ENCODE results near the gene RC3H2.

Gene RC3H2

DNA sequence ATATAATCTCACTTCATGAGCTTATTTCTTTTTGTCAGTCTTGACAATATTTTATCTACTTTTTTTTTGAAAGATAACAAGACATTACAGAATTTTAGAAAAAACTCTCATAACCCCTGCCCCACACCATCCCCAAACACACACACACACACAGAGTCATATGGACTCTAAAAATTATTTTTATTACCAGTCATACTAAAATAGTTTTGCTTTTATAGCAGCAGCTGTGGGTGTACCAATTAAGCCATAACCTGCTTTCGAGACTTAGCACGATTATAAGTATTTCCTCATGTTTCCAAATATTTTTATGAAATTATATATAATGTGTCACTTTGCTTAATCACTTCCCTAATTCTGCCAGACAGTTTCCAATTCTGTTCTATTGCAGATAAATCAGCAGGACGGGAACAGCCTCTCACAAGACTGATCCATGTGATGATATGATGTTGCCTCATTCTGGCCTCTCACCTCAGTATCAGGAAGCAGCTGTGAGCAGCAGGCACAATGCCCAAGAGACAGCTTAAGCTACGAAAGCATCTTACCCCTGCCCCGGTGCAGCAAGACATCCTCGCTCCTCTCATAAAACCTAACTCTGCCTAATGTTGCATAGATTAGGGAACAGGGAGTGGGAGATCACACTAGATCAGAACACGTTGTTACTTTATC lies 83.7 kb downstream of the RC3H2 start:
- POLR2A ChIA-PET, result no interaction called here
- DNase-seq (ENCODE audit: low read depth, low spot score), result no peak
- TF ChIP-seq, protein P1, sequence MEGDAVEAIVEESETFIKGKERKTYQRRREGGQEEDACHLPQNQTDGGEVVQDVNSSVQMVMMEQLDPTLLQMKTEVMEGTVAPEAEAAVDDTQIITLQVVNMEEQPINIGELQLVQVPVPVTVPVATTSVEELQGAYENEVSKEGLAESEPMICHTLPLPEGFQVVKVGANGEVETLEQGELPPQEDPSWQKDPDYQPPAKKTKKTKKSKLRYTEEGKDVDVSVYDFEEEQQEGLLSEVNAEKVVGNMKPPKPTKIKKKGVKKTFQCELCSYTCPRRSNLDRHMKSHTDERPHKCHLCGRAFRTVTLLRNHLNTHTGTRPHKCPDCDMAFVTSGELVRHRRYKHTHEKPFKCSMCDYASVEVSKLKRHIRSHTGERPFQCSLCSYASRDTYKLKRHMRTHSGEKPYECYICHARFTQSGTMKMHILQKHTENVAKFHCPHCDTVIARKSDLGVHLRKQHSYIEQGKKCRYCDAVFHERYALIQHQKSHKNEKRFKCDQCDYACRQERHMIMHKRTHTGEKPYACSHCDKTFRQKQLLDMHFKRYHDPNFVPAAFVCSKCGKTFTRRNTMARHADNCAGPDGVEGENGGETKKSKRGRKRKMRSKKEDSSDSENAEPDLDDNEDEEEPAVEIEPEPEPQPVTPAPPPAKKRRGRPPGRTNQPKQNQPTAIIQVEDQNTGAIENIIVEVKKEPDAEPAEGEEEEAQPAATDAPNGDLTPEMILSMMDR (IDR thresholded peaks at IDR 0.05; ENCODE audit: insufficient read depth, low read length, missing control alignments), result no peak
- no peak overlapping the region for H3K4me3 ChIP-seq (ENCODE audit: low read depth, low read length)
- CTCF ChIA-PET, result interaction anchor here (1.5 to 17.8 kb wide), 2 partner anchors 10 to 359 kb away, joined by 8 to 242 read pairs; no protein-coding TSS in a partner anchor

GRCh38 chr9:122820490-122820845 lies 84.7 kb downstream of the RC3H2 start:
- CTCF ChIA-PET, result interaction anchor here (0.8 to 17.8 kb wide), 5 partner anchors 9 to 721 kb away, joined by 3 to 242 read pairs (median 8); no protein-coding TSS in a partner anchor
- TF ChIP-seq, protein P1 (IDR thresholded peaks at IDR 0.05; ENCODE audit: insufficient read depth, low read length, missing control alignments), result no peak

GRCh38 chr9:122819791-122820489 lies 85.2 kb downstream of the RC3H2 start:
- H3K4me3 ChIP-seq (ENCODE audit: low read depth, low read length), result no peak overlapping the region
- ChIA-PET CTCF (interaction anchor here (0.6 to 17.8 kb wide), 7 partner anchors 10 to 725 kb away, joined by 3 to 242 read pairs (median 3); no protein-coding TSS in a partner anchor), POLR2A (no interaction called here)
- TF ChIP-seq, protein P1 (IDR thresholded peaks at IDR 0.05; ENCODE audit: insufficient read depth, low read length, missing control alignments), result no peak
- DNase-seq (ENCODE audit: low read depth, low spot score), result no peak

More at GRCh38 chr9:122820490-122820845, 84.7 kb downstream of the RC3H2 start:
- POLR2A ChIA-PET, result no interaction called here
- DNase-seq (ENCODE audit: low read depth, low spot score), result no peak
- H3K4me3 ChIP-seq (ENCODE audit: low read depth, low read length), result no peak overlapping the region

DNA sequence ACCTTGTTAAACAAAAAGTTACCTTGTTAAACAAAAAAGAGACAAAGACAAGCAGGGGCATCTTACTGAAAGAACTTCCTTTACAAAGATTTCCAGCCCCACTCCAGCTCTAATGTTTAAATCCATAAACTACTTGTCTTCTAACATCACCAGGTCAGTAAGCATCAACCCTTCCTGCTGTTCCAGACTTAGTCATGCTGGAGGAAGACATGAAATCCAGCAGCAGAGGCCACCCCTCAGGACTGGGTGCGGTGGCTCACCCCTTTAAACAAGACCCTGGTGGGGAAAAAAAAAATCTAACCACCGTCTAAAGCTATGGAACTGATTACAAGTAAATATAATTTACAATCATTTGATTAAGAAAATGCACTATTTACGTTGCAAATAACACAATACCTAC lies 85.8 kb downstream of the RC3H2 start:
- DNase-seq (ENCODE audit: low read depth, low spot score), result no peak
- H3K4me3 ChIP-seq (ENCODE audit: low read depth, low read length), result no peak overlapping the region
- ChIA-PET CTCF (interaction anchor here (0.6 to 17.8 kb wide), 7 partner anchors 9 to 725 kb away, joined by 3 to 242 read pairs (median 3); no protein-coding TSS in a partner anchor), POLR2A (no interaction called here)
- TF ChIP-seq, protein P1 (IDR thresholded peaks at IDR 0.05; ENCODE audit: insufficient read depth, low read length, missing control alignments), result no peak

GRCh38 chr9:122816163-122816867 lies 88.8 kb downstream of the RC3H2 start:
- H3K4me3 ChIP-seq (ENCODE audit: low read depth, low read length), result no peak overlapping the region
- no peak for DNase-seq (ENCODE audit: low read depth, low spot score)
- TF ChIP-seq, protein P1 (IDR thresholded peaks at IDR 0.05; ENCODE audit: insufficient read depth, low read length, missing control alignments), result no peak
- ChIA-PET POLR2A (no interaction called here), CTCF (interaction anchor here (0.6 to 17.8 kb wide), 4 partner anchors 9 to 718 kb away, joined by 3 to 242 read pairs (median 4); no protein-coding TSS in a partner anchor)

Measured in AG04449 (cell line).